Adipose tissue (tissue), 3 donors: ENCODE measurements around the gene STOX2. TPM values are rescaled to one million over a fixed set of nuclear protein-coding genes. Genes with fewer than 3 reads are reported as not detected.

Experiments
- H3K27ac ChIP-seq: one replicate; pipeline ENCODE4 v1.5.1; 2013; ENCODE audit warnings: low read depth, low read length
- WGBS, 3 donors: extraction: QIAGEN DNeasy Blood & Tissue Kit; methylation state at CpG; one replicate each; pipeline ENCODE4 v1.1.7; 2013; 5-methylcytosine and 5-hydroxymethylcytosine counted together
- polyA plus RNA-seq, 3 donors: library from polyadenylated mRNA; stranded (reverse); fragments of 200-250 nt; gene quantifications; one replicate each; pipeline ENCODE4 v1.2.3, GENCODE V29; 2013
- donor health status: healthy with polysubstance abuse.
- donor health status: Bipolar disorder and iron deficiency.
- donor health status: healthy.

The STOX2 gene
- polyA plus RNA-seq, 3 donors: 0.77 to 2.6 (median 2.4) TPM

DNA sequence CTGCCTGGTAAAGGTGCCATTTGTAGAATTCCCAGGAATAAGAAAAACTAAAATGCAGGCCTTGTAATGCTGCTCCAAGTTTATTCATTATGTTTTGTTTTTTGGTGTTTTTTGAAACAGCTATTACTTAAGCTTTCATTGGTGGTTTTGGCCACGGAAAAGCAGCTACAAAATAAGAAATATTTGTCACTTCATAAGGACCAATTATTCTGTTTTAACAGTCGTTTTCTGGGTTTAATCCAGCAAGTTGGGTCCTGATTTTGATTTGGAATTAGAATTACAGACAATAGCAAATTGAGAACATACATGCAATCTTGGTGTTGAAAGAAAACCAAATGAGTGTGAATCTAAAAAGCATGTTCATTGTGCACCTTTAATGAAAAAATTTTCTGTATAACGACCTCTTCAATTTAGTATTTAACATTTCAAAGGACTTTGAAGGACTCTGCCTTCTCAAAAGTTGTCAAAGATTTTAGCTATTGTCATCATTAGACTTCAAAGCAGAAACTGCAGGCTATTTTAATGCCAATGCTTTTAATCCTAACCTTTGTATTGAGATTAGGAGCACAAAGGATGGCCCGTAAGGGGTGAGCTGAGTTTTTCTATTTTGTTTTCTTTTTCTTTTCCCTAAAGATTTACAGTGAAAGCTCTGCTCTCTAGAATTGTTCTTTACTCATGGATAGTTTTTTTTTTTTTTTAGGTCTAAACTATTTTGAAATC, 26.7 kb upstream of the STOX2 start:
- 87 to 95% (median 89%) methylated on average over 4 of the region's 4 CpGs for WGBS, 3 donors
- H3K27ac ChIP-seq: no peak overlapping the region

DNA sequence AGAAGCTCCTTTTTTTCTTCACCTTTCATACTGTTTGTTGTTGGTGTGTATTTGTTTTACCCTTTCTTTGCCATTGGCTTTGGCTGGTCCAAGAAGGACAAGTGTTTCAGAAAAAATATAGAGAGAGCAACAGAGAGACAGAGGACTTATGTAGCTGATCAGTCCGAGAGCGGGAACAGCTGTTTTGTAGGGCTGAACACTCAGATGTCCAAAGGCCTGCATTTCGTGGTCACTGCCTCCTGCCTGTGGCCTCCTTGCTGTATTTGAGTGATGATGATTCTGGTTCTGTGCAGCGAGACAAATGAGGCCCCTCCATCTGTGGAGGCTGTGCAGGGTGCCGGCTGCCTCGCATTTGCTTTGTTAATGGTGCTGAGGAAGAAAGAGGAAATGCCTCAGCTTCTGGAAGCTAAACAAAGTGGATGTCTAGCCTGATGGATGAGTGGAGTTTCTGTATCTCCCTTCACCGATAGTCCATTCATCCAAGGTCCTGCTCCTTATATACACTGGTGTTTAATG, 19.8 kb upstream of the STOX2 start:
- H3K27ac ChIP-seq: no peak overlapping the region
- 77 to 87% (median 82%) methylated on average over 7 of the region's 7 CpGs for WGBS, 3 donors

DNA sequence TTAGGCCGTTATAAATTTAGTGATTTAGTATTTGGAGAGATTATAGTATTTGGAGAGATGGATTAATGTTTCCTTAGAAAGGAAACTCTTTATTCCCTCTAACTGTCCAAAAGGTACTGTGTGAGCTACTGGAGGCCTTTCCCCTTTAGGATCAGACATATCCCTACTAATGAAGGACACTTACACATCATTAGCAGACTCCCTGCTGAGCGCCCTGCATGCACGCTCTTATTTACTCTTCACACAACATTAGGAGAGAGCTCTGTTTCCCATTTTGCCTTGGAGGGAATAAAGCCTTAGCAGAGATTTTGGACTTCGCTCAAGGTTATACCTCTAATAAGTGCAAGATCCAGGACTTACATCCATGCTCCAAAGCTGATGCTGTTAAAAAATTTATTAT, 17.8 kb upstream of the STOX2 start:
- H3K27ac ChIP-seq: no peak overlapping the region
- 83 to 95% (median 94%) methylated on average over 4 of the region's 4 CpGs for WGBS, 3 donors

GRCh38 chr4:183888564-183888963, 16.5 kb upstream of the STOX2 start:
- WGBS, 3 donors: 82 to 95% (median 87%) methylated on average over 5 of the region's 5 CpGs
- no peak overlapping the region for H3K27ac ChIP-seq

- 70 to 85% (median 75%) methylated on average over 5 of the region's 5 CpGs for WGBS, 3 donors
- H3K27ac ChIP-seq: no peak overlapping the region
Measured at GRCh38 chr4:183889190-183889589, 15.9 kb upstream of the STOX2 start.

DNA sequence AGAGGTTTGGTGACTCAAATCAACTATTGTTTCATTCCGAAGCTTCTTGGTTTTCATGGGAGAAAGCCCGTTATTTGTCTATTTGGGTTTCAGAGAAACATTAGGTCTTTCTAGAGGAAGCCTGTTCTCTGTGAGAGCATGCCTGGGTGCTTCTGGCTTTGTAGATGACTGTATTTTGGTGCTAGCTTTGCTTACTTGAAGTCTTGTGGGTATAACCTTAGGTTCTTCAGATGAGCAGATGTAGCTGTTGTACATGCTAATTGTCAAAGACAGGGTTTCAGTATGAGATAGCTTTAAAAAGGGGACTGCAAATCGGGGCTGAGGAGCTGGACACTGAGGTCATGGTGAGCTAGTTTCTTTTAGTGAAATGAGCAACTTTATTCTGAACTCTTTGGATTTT, 7.9 kb upstream of the STOX2 start:
- 90 to 94% (median 91%) methylated on average over 3 of the region's 3 CpGs for WGBS, 3 donors
- no peak overlapping the region for H3K27ac ChIP-seq

DNA sequence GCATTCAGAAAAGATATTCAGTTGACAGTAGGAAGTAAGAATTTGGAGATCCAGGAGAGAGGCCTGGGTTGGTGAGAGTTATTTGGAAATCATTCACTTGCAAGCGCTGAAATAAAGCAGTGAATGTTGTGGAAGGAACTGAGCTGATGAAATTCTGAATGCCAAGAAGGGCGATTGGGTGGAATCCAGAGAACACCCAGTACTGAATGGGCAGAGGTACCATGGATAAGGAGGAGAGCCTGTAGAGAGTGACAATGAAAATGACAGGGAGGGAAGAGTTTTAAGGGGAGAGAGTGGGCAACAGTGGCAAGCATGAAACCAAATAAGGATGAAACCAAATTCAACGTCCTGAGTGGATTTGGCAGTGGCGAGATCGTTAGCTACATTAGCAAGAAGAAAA, 6.7 kb upstream of the STOX2 start:
- 84 to 97% (median 91%) methylated on average over 5 of the region's 5 CpGs for WGBS, 3 donors
- no peak overlapping the region for H3K27ac ChIP-seq

- H3K27ac ChIP-seq: no peak overlapping the region
- 83 to 93% (median 84%) methylated on average over 6 of the region's 6 CpGs for WGBS, 3 donors
Measured at GRCh38 chr4:183903021-183903760, 1.9 kb upstream of the STOX2 start.

DNA sequence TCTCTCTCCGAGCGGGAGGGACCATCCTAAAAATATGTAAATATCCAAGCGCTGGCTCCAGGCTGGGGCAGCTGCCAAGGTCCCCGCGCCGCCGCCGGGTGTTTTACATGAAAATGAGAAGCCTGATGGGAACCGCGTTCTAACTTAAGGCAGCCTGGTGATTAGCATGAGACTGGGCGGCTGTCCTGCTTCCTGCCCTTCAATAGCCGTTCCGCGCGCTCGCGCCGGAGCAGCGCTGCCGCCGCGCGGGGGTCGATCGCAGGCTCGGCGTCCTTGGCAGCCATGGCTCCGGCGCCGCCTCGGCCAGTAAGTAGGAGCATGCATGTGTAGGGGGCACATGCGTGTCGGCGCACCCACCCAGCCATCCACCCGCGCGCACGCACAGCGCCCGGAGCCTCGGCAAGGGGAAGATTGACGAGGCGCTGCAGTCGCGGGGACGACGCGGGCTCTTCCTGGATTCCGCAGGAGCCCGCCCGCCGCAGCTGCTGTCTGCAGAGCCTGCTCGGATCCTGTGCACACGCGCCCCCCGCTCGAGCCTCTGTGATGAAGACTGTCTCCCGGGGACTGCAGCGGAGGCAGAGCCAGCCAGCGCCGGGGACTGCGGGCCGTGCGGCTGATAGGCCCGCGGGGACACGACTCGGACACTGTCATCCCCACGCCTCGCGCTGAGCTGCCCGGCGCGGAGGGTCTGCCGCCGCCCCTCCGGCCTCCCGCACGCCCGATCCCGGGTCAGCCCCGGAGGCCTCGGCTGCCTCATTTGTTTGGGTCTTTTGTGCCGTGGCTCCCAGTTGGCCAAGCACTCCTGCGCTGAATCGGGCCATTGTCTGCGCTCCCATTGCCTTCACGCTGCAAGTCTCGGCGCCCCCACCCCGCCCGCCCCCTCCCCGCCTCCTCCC, 734 bp downstream of the STOX2 start:
- no peak overlapping the region for H3K27ac ChIP-seq
- WGBS, 3 donors: 1% methylated on average over 89 to 93 of the region's 93 CpGs

- H3K27ac ChIP-seq: no peak overlapping the region
- WGBS, 3 donors: 4 to 8% (median 6%) methylated on average over 20 to 25 of the region's 25 CpGs
Measured at GRCh38 chr4:183906489-183906738, 1.3 kb downstream of the STOX2 start.

GRCh38 chr4:183906739-183907651, 1.9 kb downstream of the STOX2 start:
- no peak overlapping the region for H3K27ac ChIP-seq
- 12 to 18% (median 18%) methylated on average over 53 to 54 of the region's 54 CpGs for WGBS, 3 donors

GRCh38 chr4:183907871-183908683, 3.0 kb downstream of the STOX2 start:
- H3K27ac ChIP-seq: no peak overlapping the region
- WGBS, 3 donors: 64 to 83% (median 81%) methylated on average over 10 of the region's 10 CpGs

DNA sequence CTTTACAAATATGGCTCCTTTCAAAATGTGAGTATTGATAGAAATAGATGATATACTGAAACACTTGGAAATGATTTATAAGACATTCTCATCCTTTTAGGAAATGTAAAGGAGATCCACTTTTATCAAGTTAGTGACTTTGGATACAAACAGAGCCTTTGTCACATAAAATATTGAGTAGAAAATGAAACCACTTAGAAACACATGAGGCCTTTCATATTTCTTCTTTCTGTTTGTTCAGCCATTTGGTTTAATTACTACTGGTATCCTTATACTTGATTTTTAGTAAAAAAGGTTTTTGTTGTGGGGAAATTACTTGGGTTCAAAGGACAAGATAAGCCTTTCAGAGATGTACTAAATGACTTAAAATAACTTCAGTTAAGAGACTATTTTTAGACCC, 4.1 kb downstream of the STOX2 start:
- H3K27ac ChIP-seq: no peak overlapping the region

GRCh38 chr4:183909801-183910200, 4.7 kb downstream of the STOX2 start:
- H3K27ac ChIP-seq: no peak overlapping the region
- 86 to 96% (median 94%) methylated on average over 5 of the region's 5 CpGs for WGBS, 3 donors

GRCh38 chr4:183912585-183912984, 7.5 kb downstream of the STOX2 start:
- 89 to 96% (median 96%) methylated on average over 8 of the region's 8 CpGs for WGBS, 3 donors
- no peak overlapping the region for H3K27ac ChIP-seq

- 76 to 82% (median 79%) methylated on average over 6 of the region's 6 CpGs for WGBS, 3 donors
- no peak overlapping the region for H3K27ac ChIP-seq
Measured at GRCh38 chr4:183915976-183916375, 10.9 kb downstream of the STOX2 start.

- WGBS, 3 donors: 92 to 96% (median 93%) methylated on average over 10 of the region's 10 CpGs
- H3K27ac ChIP-seq: no peak overlapping the region
Measured at GRCh38 chr4:183918696-183919095, 13.6 kb downstream of the STOX2 start.
